Skeletal muscle satellite cell (primary cell): ENCODE data around the gene NOS1AP.

Experiments used
- H3K27me3 ChIP-seq: 2 replicates; pipeline ENCODE4 v1.7.0; 2013; ENCODE audit warnings: low read length; ENCODE audit not compliant: control insufficient read depth, insufficient read depth
- H3K36me3 ChIP-seq: 2 replicates; pipeline ENCODE4 v1.7.0; 2013; ENCODE audit warnings: mild to moderate bottlenecking, control low read depth, low read length; ENCODE audit not compliant: insufficient read depth
- H3K4me1 ChIP-seq: 2 replicates; pipeline ENCODE4 v1.7.0; 2013; ENCODE audit warnings: low read length; ENCODE audit not compliant: control insufficient read depth, insufficient read depth
- H3K4me2 ChIP-seq: 2 replicates; pipeline ENCODE4 v1.7.0; 2013; ENCODE audit warnings: mild to moderate bottlenecking, low read length
- H3K4me3 ChIP-seq: 2 replicates; pipeline ENCODE4 v1.7.0; 2013; ENCODE audit warnings: low read length
- H3K9ac ChIP-seq: 2 replicates; pipeline ENCODE4 v1.7.0; 2013; ENCODE audit warnings: mild to moderate bottlenecking, low read depth, low read length, moderate library complexity
- H3K9me3 ChIP-seq: replicated peaks from 2 replicates; pipeline ENCODE4 v1.7.0; 2013; ENCODE audit warnings: mild to moderate bottlenecking, control low read depth, low read length

The NOS1AP gene

GRCh38 chr1:162358928-162359327, 289.4 kb downstream of the NOS1AP start:
- Histone ChIP-seq H3K9ac (no peak overlapping the region), H3K9me3 (no peaks in the 10 kb centered on the region), H3K27me3 (peaks cover 2% of the 10 kb centered on the region), H3K4me1 (peaks cover 10% of the 10 kb centered on the region), H3K4me2 (no peak overlapping the region), H3K36me3 (no peaks in the 10 kb centered on the region), H3K4me3 (no peak overlapping the region)

DNA sequence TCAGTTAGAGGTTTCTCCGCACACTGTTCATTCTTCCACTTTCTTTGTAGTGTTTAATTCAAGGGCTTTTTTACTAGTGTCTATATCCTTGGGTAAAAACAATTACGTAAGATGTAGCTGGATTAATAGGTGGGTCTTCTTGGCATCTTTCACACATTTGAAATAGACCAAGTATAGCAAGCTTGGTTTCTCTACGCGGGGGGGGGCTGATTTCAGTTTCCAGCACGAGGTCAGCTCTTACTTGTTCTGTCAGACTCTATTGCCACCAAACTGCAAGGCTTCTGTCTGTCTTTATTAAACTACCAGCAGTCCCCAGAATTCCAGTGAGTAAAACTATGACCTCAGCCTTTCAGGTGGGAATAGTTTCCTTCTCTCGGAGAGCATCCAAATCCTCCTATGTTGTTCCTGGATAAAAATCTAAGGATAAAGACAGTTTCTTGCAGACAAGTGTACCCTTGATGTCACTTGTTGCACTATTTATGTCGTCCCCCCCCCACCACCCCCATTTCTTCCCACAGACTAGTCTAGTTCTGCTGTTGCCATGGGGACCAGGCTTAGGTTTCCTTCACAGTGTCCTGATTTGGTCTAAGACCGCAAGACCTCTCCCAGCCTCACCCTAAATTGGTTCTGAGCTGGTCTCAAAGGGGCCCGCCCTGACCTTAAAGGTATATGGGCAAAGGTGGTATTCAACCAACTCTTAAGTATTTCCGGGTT, 290.2 kb downstream of the NOS1AP start:
- Histone ChIP-seq H3K36me3 (no peaks in the 10 kb centered on the region), H3K4me3 (no peak overlapping the region)

DNA sequence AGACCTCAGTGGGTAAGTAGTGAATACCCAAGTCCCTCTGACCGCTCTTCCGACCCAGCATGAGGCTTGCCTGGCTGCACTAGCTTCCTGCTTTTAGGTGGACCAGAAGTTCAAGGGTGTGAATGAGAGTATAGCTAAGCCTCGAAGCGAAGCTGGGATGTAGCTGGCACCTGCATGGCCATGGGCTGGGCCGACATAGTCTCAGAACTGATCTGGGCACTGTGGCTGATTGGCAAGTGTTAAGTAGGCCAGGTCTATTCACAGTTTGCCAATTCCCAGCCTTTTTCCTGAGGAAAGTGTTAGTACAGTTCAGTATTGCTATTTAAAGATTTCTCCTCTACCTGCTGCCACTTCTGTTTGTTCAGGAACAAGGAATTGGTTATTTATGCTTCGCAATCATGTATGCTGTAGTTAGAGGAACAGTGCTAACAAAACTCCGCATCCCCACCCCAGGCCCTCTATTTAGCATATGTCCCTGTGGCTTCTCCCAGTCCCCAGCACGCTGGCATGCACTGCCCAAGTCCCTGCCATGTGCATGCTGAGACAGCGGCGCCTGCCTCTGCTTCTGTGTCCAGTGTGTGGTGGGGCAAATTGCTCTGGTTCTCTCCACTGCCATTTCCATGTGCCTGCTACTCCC, 290.9 kb downstream of the NOS1AP start:
- Histone ChIP-seq H3K36me3 (no peaks in the 10 kb centered on the region), H3K4me1 (peaks cover 17% of the 10 kb centered on the region), H3K9me3 (no peaks in the 10 kb centered on the region), H3K9ac (no peak overlapping the region), H3K4me3 (no peak overlapping the region), H3K4me2 (no peak overlapping the region), H3K27me3 (peaks cover 2% of the 10 kb centered on the region)

More for the DNA sequence above, 290.2 kb downstream of the NOS1AP start:
- no peak overlapping the region for H3K9ac ChIP-seq
- no peak overlapping the region for H3K4me2 ChIP-seq
- peaks cover 12% of the 10 kb centered on the region for H3K4me1 ChIP-seq
- H3K27me3 ChIP-seq = peaks cover 2% of the 10 kb centered on the region
- no peaks in the 10 kb centered on the region for H3K9me3 ChIP-seq

DNA sequence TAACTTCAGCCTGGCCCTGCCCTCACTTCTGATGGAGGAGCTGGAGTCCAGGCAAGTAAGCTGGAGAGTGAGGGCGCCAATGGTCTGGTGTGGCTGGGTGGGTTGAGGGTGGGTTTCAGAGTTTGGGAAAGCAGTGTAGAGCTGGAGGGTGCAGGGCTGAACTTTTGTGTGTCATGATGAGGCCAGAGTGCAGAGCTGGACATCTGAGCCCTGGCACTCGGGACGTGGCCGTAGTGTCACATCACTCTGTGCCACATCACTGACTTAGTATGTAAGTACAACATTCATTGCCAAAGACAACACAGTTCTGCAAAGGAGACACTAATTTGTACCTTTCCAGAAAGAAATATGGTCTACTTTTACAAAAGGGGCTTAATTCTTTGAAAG, 291.4 kb downstream of the NOS1AP start:
- H3K4me3 ChIP-seq = no peak overlapping the region
- no peak overlapping the region for H3K4me2 ChIP-seq
- H3K27me3 ChIP-seq = peaks cover 2% of the 10 kb centered on the region
- no peak overlapping the region for H3K9ac ChIP-seq
- no peaks in the 10 kb centered on the region for H3K36me3 ChIP-seq
- H3K4me1 ChIP-seq = peaks cover 17% of the 10 kb centered on the region
- H3K9me3 ChIP-seq = no peaks in the 10 kb centered on the region

- Histone ChIP-seq H3K9ac (no peak overlapping the region), H3K9me3 (no peaks in the 10 kb centered on the region), H3K4me2 (no peak overlapping the region), H3K4me1 (peaks cover 17% of the 10 kb centered on the region), H3K27me3 (peaks cover 2% of the 10 kb centered on the region), H3K36me3 (no peaks in the 10 kb centered on the region), H3K4me3 (no peak overlapping the region)
Observed at GRCh38 chr1:162361349-162361748, 291.9 kb downstream of the NOS1AP start.

DNA sequence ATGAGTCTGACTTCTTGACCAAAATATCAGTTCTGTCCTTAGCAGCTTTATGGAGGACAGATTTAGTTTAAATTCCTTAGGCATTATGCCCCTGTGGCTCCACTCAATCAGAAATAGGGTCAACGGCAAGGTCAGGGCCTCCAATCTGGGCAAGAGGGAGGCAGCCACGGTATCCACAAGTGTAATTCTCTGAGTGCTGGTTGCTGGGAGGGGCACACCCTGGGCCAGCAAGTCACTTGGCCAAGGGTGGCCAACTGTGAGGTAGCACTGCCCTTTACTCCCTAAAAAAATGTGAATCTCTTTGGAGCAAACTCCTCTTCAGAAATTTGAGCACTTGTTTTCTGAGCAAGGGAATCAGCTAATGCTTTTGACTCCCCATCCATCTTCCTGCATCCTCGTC, 294.3 kb downstream of the NOS1AP start:
- peaks cover 17% of the 10 kb centered on the region for H3K4me1 ChIP-seq
- no peaks in the 10 kb centered on the region for H3K9me3 ChIP-seq
- peaks cover 2% of the 10 kb centered on the region for H3K27me3 ChIP-seq
- H3K36me3 ChIP-seq = no peaks in the 10 kb centered on the region
- H3K9ac ChIP-seq = no peak overlapping the region
- H3K4me2 ChIP-seq = no peak overlapping the region
- no peak overlapping the region for H3K4me3 ChIP-seq

DNA sequence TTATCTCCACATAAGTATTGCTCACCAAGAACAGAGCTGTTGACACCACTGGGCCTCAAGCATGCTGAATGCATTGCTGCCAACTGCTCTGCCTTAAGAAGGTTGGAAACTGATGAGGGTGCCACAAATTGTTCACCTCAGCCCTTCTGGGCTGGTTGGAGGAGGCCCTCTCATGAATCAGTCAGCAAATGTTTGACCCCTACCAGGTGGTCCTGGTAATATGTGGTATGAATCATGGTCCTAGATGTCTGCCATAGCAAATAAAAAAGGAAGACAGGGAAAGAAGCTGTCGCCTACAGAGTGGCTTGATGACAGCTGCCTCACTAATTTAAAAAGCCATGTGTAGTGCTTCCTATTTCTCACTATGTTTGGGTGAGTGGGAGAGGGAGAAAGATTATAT, 295.0 kb downstream of the NOS1AP start:
- no peak overlapping the region for H3K4me3 ChIP-seq
- no peak overlapping the region for H3K4me2 ChIP-seq
- H3K9ac ChIP-seq = no peak overlapping the region
- no peaks in the 10 kb centered on the region for H3K9me3 ChIP-seq
- H3K36me3 ChIP-seq = no peaks in the 10 kb centered on the region
- H3K27me3 ChIP-seq = peaks cover 2% of the 10 kb centered on the region
- H3K4me1 ChIP-seq = peaks cover 17% of the 10 kb centered on the region

- Histone ChIP-seq H3K36me3 (no peaks in the 10 kb centered on the region), H3K4me1 (peaks cover 17% of the 10 kb centered on the region), H3K4me2 (no peak overlapping the region), H3K9me3 (no peaks in the 10 kb centered on the region), H3K4me3 (no peak overlapping the region), H3K9ac (no peak overlapping the region), H3K27me3 (peaks cover 2% of the 10 kb centered on the region)
Observed at GRCh38 chr1:162365284-162366020, 296.0 kb downstream of the NOS1AP start.

DNA sequence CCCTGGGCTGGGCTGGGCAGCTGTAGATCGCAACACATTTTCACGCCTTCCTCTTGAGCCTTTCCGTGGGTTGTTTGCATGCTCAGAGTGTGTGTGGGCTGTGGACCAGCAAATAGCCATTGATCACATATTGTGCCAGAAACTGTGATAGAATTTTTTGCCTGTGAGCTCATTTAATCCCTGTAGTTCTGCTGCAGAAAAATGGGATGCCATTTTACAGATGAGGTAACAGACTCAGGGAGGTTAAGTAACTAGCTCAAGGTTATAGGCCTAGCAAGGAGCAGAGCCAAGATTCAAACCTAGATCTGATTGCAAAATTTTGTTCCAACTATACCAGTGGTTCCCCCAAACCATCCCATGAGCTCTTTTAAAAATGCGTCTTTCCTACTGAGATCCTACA, 296.7 kb downstream of the NOS1AP start:
- Histone ChIP-seq H3K4me1 (peaks cover 12% of the 10 kb centered on the region), H3K4me3 (no peak overlapping the region), H3K36me3 (no peaks in the 10 kb centered on the region), H3K4me2 (no peak overlapping the region), H3K27me3 (peaks cover 2% of the 10 kb centered on the region), H3K9me3 (no peaks in the 10 kb centered on the region), H3K9ac (no peak overlapping the region)

DNA sequence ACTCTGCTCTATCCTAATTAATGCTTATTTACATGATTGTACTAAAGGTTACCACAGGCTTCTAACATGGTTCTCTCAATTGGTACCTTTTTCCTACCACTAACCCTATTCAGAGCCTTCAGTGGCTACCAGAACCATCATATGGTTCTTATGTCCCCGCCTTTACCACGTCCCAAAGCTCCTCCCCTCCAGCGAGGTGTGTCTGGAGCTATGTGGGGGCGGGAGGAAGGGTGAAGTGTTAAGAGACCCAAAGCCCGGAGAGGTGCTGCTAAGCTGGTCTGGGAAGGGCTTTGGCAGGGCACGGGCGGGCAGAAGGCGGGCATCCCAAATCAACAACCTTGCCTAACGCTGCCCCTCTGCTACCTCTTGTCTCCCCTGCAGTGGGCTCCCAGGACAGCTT, 297.2 kb downstream of the NOS1AP start:
- H3K27me3 ChIP-seq = no peaks in the 10 kb centered on the region
- H3K4me3 ChIP-seq = no peak overlapping the region
- no peaks in the 10 kb centered on the region for H3K36me3 ChIP-seq
- H3K4me2 ChIP-seq = peak overlapping the region; percentile 71
- H3K9me3 ChIP-seq = no peaks in the 10 kb centered on the region
- peaks cover 8% of the 10 kb centered on the region for H3K4me1 ChIP-seq
- H3K9ac ChIP-seq = no peak overlapping the region

- Histone ChIP-seq H3K4me3 (no peak overlapping the region), H3K9ac (no peak overlapping the region), H3K9me3 (no peaks in the 10 kb centered on the region)
Observed at GRCh38 chr1:162367073-162367472, 297.6 kb downstream of the NOS1AP start.

More at GRCh38 chr1:162367073-162367472, 297.6 kb downstream of the NOS1AP start:
- Histone ChIP-seq H3K4me2 (peak overlapping the region; percentile 71), H3K4me1 (peaks cover 12% of the 10 kb centered on the region), H3K27me3 (no peaks in the 10 kb centered on the region), H3K36me3 (no peaks in the 10 kb centered on the region)
